ENCODE measurements around the gene CACNG1.
"Not testable (repeated sequence)": the region's sequence is repeated elsewhere in the genome, so short reads cannot be mapped to it uniquely, and the experiment has no call there.

CACNG1 gene

GRCh38 chr17:67026341-67026740, 18.0 kb upstream of the CACNG1 start:
- no peak for DNase-seq

- no peak for DNase-seq
These were observed 17.2 kb upstream of the CACNG1 start for GRCh38 chr17:67027031-67027628.

GRCh38 chr17:67030641-67031040, 13.7 kb upstream of the CACNG1 start:
- no peak for DNase-seq

DNA sequence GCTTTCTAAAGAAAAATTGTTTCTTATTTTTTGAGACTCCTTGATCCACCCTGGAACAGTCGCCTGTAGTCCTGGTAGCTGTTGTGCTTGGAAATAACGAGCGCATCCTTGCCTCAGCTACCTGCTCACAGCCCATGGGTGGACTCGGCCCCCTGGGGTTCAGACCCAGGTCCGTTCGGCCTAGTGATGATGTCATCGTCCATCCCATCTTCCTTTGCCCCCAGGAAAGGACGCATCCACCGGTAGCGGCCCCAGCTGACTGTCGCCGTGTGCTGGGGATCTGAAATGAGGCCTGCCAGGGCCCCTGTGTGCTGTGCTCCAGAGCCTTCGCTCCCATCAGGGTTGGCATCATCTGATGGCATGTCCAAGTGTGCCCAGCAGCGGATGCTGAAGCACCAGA, 12.0 kb upstream of the CACNG1 start:
- DNase-seq = no peak

DNA sequence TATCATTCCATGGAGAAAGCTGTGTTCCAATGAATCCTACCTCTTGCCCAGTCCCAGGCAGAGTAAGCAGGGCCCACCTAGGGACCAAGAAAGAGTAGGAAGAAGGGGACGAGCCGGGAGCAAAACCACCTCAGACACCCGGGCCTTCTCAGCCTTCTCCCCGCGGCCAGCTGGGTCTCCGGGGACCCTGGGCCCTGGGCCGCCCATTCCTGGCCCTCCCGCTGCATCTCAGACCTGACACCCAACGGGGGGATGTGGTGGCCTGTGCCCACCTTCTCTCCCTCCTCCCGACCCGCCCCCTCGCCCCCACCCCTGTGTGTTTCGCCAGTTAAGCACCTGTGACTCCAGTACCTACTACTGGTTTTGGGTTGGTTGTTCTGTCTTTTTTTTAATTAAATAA, 11.4 kb upstream of the CACNG1 start:
- DNase-seq = no peak

GRCh38 chr17:67033613-67034012, 10.7 kb upstream of the CACNG1 start:
- no peak for DNase-seq

- DNase-seq = no peak
These were observed 8.9 kb upstream of the CACNG1 start for GRCh38 chr17:67035131-67036083.

- no peak for DNase-seq
These were observed 5.4 kb upstream of the CACNG1 start for GRCh38 chr17:67038861-67039365.

DNA sequence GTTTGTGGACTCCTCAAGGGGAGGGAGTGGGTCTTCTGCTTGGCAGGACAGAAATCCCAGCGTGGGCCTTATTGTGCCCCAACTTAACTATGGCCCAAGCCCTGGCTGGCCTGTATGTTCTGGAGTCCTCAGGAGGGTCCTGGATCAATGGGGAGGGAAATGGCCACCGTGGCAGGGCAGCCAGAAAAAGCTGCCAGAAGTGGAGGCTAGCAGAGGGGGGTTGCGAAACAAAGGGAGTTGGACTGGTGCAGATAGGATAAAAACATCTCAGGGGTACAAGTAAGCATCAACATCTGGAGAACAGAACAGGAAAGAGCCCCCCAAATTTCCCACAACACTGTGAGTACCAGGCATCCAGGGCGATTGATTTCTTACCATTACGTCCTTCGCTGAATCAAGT, 3.7 kb upstream of the CACNG1 start:
- DNase-seq = no peak

- DNase-seq = not testable (repeated sequence)
These were observed 3.2 kb upstream of the CACNG1 start for GRCh38 chr17:67041119-67041518.

DNA sequence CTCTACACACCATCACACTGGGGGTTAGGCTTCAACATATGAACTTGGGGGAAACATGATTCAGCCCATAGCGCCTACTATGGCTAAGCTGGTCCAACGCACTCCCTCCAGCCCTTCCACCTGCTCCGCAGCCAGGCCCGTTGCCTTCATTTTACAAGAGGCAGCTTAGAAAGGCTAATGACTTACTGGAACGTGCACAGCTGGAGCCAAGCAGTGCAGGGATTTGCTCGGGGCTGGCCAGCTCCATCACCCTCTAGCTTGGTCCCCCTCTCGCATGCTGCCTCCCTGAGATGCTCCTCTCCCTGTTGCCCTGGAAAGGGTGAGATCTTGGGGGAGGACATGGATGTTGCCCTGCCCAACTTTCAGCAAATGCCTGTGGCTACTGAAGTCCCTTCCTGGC, 2.8 kb upstream of the CACNG1 start:
- DNase-seq = no peak

DNA sequence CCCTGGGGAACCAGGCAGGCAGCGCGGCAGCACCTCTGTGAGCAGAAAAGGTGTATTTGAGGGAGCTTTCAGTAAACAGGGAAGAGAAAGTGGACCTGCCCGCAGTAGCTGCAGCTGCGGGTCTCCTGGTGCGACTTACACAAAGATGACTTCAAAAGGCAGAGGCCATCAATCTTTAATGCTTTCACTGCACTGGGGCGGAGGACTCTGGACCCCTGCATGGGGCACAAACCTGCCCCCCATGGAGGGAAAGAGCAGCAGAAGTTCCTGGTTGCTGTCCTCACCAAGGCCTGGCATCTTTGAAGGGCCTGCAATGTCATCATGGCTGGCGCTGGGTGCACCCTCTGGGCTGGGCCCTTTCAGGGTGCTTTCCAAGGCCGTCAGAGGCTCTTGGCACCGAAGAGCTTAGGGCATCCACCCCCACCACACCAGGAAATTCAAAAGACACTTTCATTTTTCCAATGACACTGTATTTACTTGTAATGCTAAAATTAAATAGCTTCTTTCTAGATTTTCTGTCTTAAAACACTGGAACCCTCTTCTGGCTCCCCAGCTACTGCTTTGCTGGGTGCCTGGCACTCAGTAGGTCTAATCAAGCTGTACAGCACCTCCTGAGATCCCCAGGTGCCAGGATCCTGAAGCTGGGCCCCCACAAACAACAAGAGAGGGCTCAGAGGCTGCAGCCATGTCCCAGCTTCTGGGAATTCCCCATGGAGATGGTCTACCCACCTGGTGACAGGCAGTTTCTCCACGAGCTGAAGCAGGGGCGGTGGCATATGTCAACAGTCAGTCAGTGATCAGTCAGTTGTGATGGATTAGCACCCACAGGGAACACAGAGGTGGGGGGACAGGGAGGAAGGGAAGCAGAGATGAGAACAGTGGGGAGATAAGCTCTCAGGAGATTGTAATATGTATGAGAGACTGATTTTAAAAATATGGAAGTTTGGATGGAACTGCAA, 2.1 kb upstream of the CACNG1 start:
- DNase-seq = no peak

DNA sequence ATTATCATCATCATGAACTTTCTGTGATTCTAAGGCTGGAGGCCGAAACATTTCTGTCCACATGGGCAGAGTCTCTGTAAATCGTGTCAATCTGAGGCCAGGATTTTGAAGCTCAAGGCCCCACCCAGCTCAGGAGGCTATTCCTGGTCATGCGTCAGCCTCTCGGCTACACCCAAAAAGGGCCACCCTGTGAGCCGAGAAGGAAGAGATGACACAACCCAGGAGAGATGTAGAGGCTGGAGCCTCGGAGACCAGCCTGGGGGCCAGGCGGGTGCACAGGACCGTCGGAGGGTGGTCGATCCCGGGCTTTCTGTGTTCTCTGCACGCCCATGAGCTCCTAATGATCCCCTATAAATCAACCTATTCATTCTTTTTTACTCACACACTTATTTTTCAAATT, 1.1 kb upstream of the CACNG1 start:
- DNase-seq = no peak

DNA sequence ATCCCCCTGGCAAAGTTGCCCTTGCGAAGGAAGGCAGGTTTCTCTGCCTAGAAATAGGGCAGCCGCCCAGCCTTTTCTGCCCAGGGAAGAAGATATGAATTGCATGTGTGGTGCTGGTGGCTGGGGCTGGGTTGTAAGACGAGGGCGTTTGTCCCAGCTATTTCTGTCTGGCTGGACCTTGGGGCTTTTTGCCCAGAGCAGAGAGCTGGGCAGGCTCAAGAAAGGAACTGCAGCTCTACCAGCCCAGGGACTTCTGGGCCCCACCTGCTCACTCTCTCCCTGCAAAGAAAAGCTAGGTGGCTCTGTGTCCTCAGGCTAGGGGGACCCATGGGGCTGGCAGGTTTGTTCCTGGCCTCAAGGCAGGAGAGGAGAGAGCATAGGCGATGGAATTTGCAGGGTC, 586 bp downstream of the CACNG1 start:
- no peak for DNase-seq

DNA sequence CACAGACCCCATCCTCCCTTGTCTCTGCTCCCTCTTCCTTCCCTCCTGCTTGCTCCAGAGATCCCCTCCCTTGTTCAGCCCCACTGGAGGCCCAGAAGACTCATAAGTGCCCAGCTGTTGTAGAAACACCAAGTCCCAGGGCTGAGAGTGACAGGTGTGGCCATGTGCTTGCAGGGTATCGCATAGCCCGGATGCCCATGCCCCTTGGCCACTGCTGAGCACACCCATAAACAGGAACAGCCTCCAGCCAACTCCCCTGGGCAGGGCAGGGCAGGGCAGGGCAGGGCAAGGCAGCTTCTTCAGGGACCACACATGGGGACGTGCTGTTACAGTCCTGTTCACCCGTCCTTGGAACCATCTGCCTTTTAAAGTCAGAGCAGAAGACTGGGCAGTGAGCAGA, 2.0 kb downstream of the CACNG1 start:
- DNase-seq = no peak

GRCh38 chr17:67047382-67047781, 3.0 kb downstream of the CACNG1 start:
- DNase-seq = no peak

GRCh38 chr17:67049025-67049739, 4.8 kb downstream of the CACNG1 start:
- no peak for DNase-seq

DNA sequence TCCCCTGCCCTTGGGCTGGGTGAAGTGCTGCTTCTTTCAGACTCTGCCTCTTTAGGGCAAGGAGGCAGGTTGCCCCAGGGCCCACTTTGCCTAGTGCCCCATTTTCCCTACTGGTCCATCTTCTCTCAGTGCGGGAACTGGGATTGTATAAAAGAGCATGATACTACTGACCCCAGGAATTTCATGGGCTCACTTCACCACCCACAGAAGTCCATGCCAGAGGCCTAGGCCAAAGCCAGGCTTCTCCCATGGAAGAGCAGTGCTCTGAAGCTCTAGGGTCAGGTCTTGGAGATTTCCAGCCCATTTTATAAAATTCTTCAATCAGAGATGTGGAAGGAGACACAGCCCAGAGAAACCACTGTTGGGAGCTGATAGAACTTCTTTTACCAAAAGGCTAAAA, 5.7 kb downstream of the CACNG1 start:
- DNase-seq = no peak

GRCh38 chr17:67050471-67051154, 6.3 kb downstream of the CACNG1 start:
- DNase-seq = no peak

GRCh38 chr17:67051155-67051538, 6.8 kb downstream of the CACNG1 start:
- no peak for DNase-seq

GRCh38 chr17:67051837-67052236, 7.5 kb downstream of the CACNG1 start:
- no peak for DNase-seq
